Measurements from ENCODE around the gene TMEM168.
"Not testable (repeated sequence)": the region's sequence is repeated elsewhere in the genome, so short reads cannot be mapped to it uniquely, and the experiment has no call there.

The TMEM168 gene

DNA sequence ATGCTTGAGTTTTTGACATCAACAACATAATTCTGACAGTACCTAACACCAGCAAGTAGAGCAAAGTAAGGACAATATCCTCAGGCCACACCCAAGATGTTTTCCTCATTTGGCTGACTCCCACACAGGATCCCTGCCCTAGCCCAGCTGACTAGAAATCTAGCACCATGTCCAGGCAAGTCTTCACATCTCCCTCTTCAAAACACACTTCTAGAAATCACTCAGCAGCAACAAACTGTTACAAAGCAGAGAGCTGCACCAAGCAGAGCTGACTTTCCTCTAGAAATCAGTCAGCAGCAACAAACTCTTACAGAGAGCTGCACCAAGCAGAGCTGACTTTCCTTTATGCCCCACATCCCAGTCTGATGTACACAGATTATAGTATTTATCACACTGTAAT, 7.7 kb downstream of the TMEM168 start:
- no peak for DNase-seq (ENCODE audit: low read depth in 2 of 2, low spot score in 1 of 2)

DNA sequence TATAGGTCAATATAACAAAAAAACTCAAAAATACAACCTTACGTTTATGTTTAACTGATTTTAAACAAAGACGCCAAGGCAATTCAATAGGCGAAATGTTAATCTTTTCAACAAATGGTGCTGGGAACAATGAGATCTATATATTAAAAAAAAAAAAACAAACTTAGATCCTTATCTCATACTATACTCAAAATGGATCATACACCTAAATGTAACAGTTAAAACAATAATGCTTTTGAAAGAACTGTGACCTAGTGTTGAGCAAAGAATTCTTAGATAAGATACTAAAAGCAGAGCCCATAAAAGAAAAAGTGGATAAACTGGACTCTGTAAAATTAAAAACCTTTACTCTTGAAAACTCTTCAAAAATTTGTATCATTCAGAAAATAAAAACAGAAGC, 8.6 kb downstream of the TMEM168 start:
- DNase-seq (ENCODE audit: low read depth in 2 of 2, low spot score in 1 of 2), result no peak

DNA sequence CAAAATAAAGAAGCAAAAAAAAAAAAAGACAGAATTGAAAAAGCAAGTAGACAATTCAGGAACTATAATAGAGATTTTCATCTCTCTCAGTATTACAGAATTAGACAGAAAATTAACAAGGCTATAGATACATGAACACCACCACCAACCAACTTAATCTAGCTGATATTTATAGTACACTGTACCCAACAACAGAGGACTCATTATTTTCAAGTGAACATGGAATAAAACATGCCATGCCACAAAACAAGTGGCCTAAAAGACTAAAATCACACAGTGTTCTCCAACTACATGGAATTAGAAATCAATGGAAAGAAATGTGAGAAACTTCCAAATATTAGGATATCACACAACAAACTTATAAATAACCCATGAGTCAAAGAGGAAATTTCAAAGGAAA, 9.1 kb downstream of the TMEM168 start:
- no peak for DNase-seq (ENCODE audit: low read depth in 2 of 2, low spot score in 1 of 2)

DNA sequence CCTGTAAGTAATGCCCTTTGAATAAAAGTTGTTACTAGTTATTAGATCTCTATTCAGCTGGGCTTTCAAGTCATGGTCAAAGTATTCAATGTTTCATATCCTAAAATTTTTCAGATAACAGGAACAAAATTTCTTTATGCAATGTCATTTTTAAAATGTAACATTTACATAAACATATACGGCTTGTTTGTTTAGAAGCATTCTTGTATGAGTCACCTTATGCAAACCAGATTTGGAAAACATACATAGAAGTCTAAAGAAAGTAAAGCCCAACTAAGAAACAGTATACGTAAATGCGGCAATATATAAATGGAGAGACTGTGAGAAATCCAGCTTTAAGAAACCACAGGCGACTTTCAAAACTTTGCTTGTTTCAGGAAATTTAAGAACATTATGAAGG, 10.5 kb downstream of the TMEM168 start:
- no peak for DNase-seq (ENCODE audit: low read depth in 2 of 2, low spot score in 1 of 2)

DNA sequence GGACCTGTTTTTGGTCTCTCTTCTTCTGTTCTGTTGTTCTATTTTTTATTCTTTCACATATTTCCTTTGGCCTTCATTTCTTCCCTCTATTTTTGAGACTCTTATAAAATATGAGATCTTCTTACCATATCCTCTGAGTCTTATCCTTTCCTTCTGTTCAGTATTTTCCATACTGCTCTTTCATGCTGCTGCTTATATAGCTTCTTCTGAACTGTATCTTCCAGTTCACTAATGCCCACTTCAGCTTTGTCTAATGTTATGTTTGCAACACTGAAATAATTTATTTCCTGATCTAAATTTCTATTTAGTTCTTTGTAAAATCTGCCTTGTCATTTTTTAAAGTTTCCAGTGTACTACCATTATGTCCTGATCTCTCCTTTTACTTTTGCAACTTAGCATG, 12.8 kb downstream of the TMEM168 start:
- DNase-seq (ENCODE audit: low read depth in 2 of 2, low spot score in 1 of 2), result no peak

DNA sequence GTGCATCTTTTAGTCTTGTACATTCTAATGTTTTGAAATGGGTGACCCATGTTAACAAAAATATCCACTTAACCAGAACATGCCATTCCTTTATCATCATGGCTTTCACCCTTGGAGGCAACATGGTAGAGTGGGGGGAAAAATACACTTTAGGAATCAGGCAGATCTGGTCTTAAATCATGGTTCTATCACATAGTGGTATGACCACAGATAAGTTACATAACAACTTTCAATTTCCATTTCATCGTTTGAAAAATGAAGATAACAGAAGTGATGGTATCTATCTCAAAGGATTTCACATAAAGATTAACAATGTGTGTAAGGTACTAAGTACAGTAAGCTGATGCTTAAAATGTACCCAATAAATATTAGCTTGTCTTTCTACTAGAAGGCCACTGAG, 19.0 kb downstream of the TMEM168 start:
- DNase-seq (ENCODE audit: low read depth in 2 of 2, low spot score in 1 of 2), result no peak

DNA sequence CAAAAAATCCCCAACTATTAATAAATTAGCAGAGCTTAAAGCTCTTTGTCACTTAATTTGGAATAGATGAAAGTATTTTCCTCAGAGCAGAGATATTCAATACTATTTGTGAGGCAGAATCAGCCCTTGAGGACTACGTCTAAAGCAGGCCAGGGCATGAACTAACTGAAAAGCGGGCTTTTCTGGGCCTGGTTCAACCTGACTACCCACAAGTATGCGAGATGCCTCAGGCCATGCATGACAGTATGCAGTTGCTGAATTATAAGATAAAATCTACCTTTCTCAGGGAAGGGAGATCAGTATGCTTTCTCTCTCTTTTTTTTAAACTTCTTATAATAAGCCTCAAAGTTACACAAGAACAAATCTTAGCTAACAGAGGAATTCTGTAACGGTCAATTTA, 20.1 kb downstream of the TMEM168 start:
- DNase-seq (ENCODE audit: low read depth in 2 of 2, low spot score in 1 of 2), result no peak

DNA sequence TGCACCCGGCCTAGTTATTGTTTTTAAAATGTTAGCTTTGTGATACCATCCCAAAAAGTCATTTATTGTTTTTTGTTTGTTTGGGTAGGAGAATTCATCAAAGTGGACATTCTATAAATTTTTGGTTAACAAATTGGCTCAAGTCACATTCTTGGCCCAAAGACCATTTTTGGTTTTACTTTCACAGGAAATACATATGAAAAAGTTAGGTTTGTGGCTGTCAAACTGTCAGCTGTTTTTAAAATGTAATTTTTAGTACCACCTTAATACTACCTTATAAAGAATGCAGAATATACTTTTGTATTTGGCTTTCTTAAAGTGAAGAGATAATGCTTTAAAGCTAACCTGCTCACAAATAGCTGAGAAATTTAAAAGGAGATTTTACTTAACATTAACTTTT, 25.1 kb downstream of the TMEM168 start:
- DNase-seq (ENCODE audit: low read depth in 2 of 2, low spot score in 1 of 2), result no peak

DNA sequence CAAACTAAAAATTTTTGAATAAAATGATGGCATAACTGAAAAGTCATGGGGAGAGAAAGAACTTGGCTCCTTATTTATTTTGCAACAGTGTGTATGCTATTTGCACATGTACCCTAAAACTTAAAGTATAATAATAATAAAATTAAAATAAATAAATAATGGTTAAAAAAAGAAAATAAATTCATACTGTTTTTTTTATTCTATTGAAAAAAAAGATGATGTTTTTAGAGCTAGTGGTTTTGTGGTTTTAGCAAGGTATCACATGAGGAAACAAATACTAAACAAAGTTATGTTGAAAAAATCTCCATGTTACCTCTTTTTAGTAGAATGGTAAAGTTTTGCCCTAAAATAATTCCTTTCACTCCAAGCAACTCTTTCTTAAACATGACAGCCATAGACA, 26.2 kb downstream of the TMEM168 start:
- no peak for DNase-seq (ENCODE audit: low read depth in 2 of 2, low spot score in 1 of 2)

DNA sequence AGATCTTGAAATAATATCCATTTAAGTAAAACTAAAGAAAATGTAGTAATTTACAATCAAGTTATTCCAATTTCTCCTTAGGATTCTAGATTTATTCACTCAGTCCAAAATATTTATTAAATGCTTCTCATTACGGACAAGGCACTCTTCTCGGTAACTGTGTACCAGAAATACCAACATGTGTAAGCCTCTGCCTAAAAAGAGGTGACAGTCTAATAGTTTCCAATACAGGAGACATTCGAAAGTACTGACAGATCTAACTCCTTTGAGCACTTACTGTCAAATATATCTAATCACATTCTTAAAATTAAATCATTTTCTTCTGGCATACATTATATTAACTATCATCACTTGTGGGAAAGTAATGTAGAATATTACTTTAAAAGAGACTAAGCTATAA, 26.9 kb downstream of the TMEM168 start:
- DNase-seq (ENCODE audit: low read depth in 2 of 2, low spot score in 1 of 2), result no peak

DNA sequence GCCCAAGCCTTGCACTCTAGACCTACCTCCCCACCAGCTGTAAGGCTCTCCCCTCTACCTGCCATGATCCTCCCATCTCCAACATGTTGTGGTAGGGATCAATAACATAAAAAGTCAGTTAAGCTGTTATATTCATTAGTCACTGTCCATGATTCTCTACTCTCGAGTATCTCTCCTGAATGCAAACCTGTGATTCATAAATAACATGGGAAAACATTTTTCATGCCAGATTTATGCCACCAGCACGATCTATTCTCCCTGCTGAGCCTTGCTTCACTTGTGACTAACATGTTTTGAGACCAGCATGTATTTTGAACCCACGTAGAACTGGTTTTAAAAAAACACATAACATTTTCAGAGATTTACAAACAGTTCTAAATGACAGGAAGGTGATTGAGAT, 30.3 kb downstream of the TMEM168 start:
- no peak for DNase-seq (ENCODE audit: low read depth in 2 of 2, low spot score in 1 of 2)

DNA sequence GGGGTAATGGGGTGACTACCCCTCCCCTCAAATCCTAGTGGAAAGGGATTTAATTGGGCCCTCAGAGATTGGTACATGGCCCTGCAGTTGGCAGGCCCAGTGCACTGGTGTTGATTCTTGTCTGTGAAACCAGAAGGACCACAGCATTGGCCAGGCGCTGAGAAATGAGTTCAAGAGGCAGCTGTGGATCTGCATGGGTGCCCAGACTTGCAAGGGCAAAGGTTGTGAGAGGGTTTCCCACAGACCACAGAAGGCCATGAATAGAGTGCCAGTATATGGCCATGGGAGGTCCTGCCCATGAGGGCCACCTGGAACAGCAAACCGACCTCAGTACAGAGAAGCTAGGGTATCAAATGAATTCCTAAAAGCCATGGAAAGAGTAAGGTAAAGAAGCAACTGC, 32.9 kb downstream of the TMEM168 start:
- DNase-seq (ENCODE audit: low read depth in 2 of 2, low spot score in 1 of 2), result no peak

DNA sequence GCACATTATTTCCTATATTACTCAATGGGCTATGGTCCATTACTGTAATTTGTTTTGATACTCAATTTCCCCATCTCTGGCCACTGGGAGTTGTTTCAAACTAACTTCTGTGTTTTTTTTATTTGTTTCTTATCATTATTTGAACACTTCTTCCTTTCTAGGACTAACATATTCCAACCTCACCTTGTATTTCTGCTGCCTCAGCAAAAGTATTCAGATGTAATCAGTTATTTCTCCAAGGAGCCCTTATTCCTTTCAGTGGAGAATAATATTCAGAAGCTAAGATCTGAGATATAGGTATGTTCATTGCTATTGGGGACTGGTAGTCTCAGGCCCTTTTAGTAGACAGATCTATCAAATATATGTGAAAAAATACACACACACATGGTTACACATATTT, 36.9 kb downstream of the TMEM168 start:
- DNase-seq (ENCODE audit: low read depth in 2 of 2, low spot score in 1 of 2), result no peak

DNA sequence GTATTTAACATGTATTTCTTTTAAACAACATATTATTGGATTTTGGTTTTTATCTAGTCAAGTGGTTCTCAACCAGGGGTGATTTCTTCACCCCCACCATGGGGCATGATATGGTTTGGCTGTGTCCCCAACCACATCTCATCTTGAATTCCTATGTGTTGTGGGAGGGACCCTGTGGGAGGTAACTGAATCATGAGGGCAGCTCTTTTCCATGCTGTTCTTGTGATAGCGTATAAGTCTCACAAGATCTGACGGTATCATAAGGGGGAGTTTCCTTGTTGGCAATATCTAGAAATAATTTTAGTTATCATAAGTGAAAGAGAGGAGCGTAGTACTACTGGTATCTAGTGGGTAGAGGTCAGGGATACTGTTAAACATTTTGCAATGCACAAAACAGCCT, 37.6 kb downstream of the TMEM168 start:
- no peak for DNase-seq (ENCODE audit: low read depth in 2 of 2, low spot score in 1 of 2)

DNA sequence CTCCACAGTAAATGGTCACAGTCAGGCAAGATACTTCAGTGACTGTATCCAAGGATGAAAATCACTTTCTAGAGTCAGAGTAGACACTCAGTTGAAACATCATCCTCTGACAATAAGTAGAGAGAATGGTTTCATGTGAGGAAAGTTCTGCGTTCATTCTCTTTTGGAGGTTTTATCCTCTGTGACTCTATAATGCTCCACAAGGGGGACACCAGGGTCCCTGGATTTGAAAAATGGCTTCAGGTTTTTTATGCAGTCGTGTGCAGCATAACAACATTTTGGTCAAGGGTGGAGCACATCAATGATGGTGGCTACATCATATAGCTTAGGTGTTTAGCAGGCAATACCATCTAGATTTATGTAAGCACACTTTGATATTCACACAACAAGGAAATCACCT, 40.4 kb downstream of the TMEM168 start:
- DNase-seq (ENCODE audit: low read depth in 2 of 2, low spot score in 1 of 2), result no peak

DNA sequence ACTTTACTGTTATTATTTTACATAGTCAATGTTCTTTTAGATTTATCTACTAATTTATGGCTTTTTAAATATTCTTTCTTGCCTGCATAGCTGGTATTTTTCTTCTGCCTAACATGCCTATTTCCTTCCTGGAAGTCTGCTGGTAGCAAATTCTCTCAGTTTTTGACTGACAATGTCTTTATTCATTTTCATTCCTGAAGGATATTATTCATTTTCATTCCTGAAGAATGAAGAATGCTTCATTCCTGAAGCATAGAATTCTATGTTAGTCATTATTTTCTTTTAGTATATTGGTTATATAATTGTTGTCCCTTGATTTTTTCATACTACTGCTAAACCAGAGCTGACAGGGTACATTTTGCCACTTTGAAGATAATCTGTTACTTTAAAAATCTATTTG, 41.8 kb downstream of the TMEM168 start:
- DNase-seq (ENCODE audit: low read depth in 2 of 2, low spot score in 1 of 2), result no peak

DNA sequence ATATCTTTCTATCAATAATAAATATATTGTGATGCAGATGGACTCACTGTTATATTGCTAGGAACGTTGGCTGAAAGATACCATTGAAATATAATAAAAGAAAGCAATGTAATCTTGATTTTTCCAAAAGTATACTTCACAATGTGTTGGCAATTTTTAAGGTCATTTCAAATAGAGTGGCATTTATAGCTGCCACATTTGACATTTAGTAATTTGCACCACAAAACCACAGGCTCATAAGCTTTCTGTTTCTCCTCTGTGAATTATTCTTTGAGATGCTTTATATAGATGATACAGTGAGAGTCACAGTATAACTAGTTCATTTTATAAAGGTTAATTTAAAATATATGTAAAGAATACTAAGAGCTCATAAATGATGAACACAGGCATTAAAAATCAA, 44.6 kb downstream of the TMEM168 start:
- no peak for DNase-seq (ENCODE audit: low read depth in 2 of 2, low spot score in 1 of 2)

DNA sequence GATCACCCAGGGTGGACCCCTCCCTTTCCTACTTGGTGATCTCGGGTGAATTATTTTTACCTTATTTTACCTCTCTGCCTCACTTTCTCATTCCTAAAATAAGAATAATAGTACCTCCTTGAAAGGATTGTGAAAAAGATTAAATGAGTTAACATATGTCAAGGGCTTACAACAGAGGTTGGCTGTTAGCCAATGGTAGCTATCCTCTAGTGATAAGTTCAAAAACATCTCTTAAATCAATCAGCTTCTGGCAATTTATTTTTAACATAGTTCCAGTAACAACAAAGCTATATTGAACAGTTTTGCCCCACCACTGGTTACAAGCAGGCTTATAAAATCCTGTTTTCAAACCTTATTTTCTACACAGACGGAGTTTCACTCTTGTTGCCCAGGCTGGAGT, 45.4 kb downstream of the TMEM168 start:
- DNase-seq (ENCODE audit: low read depth in 2 of 2, low spot score in 1 of 2), result no peak

DNA sequence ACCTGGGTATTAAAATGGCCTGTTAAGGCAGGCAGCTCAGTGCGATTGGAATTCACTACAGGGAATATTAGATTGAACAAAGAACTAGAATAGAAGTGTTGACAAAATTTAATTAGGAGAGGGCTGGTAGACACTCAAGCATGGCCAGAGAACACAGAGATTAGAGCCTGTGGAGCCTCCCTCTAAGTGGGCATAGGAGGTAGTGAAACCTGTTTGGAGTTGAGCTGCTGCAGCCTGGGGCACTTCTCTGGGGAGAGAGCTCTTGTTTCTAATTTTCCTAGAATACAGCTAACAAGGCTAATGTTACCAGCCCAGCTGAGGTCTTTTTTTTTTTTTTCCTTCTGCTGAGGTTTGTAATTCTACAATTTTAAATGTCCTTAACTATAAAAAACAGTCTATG, 46.4 kb downstream of the TMEM168 start:
- DNase-seq (ENCODE audit: low read depth in 2 of 2, low spot score in 1 of 2), result no peak

DNA sequence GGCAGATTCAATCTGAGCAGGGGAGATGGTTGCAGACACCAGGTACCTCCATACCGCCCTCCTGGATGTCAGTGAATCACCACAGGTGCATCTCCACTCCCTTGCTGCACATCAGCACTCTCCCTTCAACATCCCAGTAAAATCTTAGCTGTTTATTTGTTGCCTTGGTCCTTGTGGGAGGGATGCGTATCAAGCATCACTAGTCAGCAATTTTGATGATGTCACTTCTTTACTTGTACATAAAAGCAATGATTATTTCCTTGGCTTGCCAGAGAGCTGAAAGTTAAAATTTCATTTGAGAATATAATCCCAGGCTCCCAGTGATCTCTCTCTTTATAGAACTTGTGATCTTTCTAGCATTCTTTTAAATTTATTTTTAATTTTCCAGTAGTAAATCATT, 49.5 kb downstream of the TMEM168 start:
- no peak for DNase-seq (ENCODE audit: low read depth in 2 of 2, low spot score in 1 of 2)

DNA sequence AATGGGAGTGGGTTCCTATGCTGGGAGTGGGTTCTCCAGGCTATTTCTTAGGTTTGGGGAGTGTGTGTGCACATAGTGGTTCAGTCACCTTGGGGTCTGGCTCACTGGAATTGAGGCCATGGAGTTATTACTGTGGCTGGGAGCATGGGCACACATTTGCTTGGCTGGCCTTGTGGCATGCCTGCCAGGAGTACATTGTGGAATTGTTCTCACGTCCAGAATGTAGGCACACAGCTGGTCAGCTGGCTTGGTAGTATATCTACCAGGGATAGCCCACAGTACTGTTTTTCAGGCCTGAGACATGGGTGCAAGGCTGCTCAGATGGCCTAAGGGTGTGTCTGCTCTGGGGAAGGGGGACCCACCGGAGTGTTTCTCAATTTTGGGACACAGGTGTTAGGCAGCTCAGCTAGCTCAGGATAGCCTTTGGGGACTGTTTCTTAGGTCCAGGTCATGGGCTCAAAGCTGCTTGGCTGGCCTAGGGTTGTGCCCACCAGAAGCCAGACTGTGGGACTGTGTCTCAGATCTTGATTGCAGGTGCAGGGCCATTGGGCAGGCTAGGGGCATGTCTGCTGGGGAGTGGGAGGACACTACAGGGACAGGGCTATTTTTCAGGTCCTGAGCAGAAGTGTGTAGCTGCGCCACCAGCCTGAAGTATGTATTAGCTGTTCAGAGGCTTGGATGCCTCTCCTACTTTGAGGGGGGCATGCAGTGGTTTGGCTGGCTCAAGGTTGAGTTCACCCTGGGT, 50.6 kb downstream of the TMEM168 start:
- no peak for DNase-seq (ENCODE audit: low read depth in 2 of 2, low spot score in 1 of 2)

DNA sequence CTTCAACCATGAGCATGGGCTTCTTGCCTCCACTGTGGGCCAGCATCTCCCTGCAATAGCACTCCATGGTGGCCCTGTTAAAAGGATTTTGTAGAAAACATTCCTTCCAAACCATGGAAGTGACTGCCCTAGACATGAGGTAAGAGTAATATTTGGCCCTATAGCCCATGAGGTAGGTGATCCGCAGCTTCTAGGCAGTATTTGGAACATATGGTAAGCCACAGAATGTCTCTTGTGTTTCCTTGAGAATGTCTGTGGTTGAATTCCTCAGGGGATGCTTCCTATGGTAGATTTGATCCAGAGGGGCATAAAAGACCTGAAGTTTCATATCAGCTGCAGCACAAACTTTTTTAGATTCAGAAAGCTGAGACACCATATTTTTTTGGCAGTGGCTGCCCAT, 54.9 kb downstream of the TMEM168 start:
- no peak for DNase-seq (ENCODE audit: low read depth in 2 of 2, low spot score in 1 of 2)

DNA sequence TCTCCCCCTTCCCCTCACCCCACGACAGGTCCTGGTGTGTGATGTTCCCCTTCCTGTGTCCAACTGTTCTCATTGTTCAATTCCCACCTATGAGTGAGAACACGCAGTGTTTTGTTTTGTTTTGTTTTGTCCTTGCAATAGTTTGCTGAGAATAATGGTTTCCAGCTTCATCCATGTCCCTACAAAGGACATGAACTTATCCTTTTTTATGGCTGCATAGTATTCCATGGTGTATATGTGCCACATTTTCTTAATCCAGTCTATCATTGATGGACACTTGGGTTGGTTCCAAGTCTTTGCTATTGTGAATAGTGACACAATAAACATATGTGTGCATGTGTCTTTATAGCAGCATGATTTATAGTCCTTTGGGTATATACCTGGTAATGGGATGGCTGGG, 58.9 kb downstream of the TMEM168 start:
- DNase-seq (ENCODE audit: low read depth in 2 of 2, low spot score in 1 of 2), result not testable (repeated sequence)

DNA sequence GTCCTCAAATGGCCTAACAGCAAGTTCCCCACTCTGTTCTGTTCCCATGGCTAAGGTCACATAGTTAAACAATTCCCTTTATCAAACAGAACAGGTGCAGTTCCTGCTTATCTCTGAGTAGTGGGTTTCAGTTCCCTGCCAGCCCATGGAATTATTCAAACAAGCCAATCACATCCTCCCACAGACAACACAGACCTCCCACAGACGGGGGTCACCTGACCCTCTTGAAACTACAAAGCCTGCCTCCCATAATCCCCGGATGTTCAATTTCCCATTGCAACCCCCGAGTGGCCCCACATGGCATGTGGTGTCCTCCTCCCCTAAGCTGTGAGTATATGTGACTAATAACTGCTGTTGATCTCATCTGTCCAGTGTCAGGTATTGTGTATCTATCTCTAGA, 64.1 kb downstream of the TMEM168 start:
- no peak for DNase-seq (ENCODE audit: low read depth in 2 of 2, low spot score in 1 of 2)
